BLaER1 treated with 17β-estradiol and CSF1 and Interleukin-3, amounts not matched to agents 10 nM and 100 nM (cell line): Measurements from ENCODE around the gene FOXJ3.
A peak's percentile ranks its signal among the peaks of the same experiment; 100 is the strongest.

Experiments used
- H3K27ac ChIP-seq, 11 experiments: shearing (Covaris generic); formaldehyde crosslinking; 2 replicates each; pipeline ENCODE4 v1.8.1; 2022
- H3K27me3 ChIP-seq, 11 experiments: shearing (Covaris generic); formaldehyde crosslinking; 2 replicates each; pipeline ENCODE4 v1.8.1; 2022
- H3K36me3 ChIP-seq, 11 experiments: shearing (Covaris generic); formaldehyde crosslinking; 2 replicates each; pipeline ENCODE4 v1.8.1; 2022
- H3K4me1 ChIP-seq, 10 experiments: shearing (Covaris generic); formaldehyde crosslinking; 2 replicates each; pipeline ENCODE4 v1.8.1; 2022
- H3K4me2 ChIP-seq, 11 experiments: shearing (Covaris generic); formaldehyde crosslinking; 2 replicates each; pipeline ENCODE4 v1.8.1; 2022
- H3K4me3 ChIP-seq, 10 experiments: shearing (Covaris generic); formaldehyde crosslinking; 2 replicates each; pipeline ENCODE4 v1.8.1; 2022
- H3K9ac ChIP-seq, 11 experiments: shearing (Covaris generic); formaldehyde crosslinking; 2 replicates each; pipeline ENCODE4 v1.8.1; 2022
- H3K9me3 ChIP-seq, 11 experiments: shearing (Covaris generic); formaldehyde crosslinking; replicated peaks in 1 of 11; 2 replicates each; pipeline ENCODE4 v1.8.1; 2022
- H4K20me1 ChIP-seq, 11 experiments: shearing (Covaris generic); formaldehyde crosslinking; 2 replicates each; pipeline ENCODE4 v1.8.1; 2022
- Cebpa-rat ChIP-seq, 11 experiments: shearing (Covaris generic); IDR thresholded peaks; 2 replicates each; pipeline ENCODE4 v1.8.1; 2022

The FOXJ3 gene

GRCh38 chr1:42240966-42241755 lies 93.9 kb downstream of the FOXJ3 start:
- Histone ChIP-seq H3K27ac (no peak overlapping the region), H3K4me2 (peak overlapping the region in 7 of 11 experiments; percentile 21 to 44 (median 24); a peak in 10 of 22 replicates), H3K4me3 (no peak overlapping the region), H4K20me1 (peaks cover 8 to 62% (median 22%) of the 10 kb centered on the region in 11 experiments; a peak in 16 of 22 replicates), H3K9ac (no peak overlapping the region), H3K27me3 (no peaks in the 10 kb centered on the region), H3K36me3 (peaks cover 62 to 92% (median 80%) of the 10 kb centered on the region in 11 experiments), H3K9me3 (peaks cover 75 to 98% (median 92%) of the 10 kb centered on the region in 11 experiments), H3K4me1 (peaks cover 0 to 14% (median 10%) of the 10 kb centered on the region in 10 experiments; a peak in 14 of 20 replicates)
- no peak for TF ChIP-seq Cebpa-rat (IDR thresholded peaks at IDR 0.05)

GRCh38 chr1:42239555-42239954 lies 95.5 kb downstream of the FOXJ3 start:
- H3K4me2 ChIP-seq = no peak overlapping the region
- peaks cover 66 to 94% (median 86%) of the 10 kb centered on the region in 11 experiments for H3K36me3 ChIP-seq
- H3K4me1 ChIP-seq = peaks cover 0 to 12% (median 9%) of the 10 kb centered on the region in 10 experiments; a peak in 10 of 20 replicates

GRCh38 chr1:42239041-42239440 lies 96.0 kb downstream of the FOXJ3 start:
- Histone ChIP-seq H4K20me1 (peaks cover 5 to 41% (median 13%) of the 10 kb centered on the region in 11 experiments; a peak in 16 of 22 replicates), H3K4me2 (no peak overlapping the region), H3K9me3 (peaks cover 89 to 98% (median 94%) of the 10 kb centered on the region in 11 experiments), H3K27ac (no peak overlapping the region), H3K9ac (no peak overlapping the region), H3K4me1 (peaks cover 0 to 12% (median 9%) of the 10 kb centered on the region in 10 experiments; a peak in 10 of 20 replicates), H3K36me3 (peaks cover 66 to 94% (median 86%) of the 10 kb centered on the region in 11 experiments), H3K27me3 (no peaks in the 10 kb centered on the region), H3K4me3 (no peak overlapping the region)
- TF ChIP-seq Cebpa-rat (IDR thresholded peaks at IDR 0.05) = no peak

More at GRCh38 chr1:42239555-42239954, 95.5 kb downstream of the FOXJ3 start:
- TF ChIP-seq Cebpa-rat (IDR thresholded peaks at IDR 0.05) = no peak
- Histone ChIP-seq H3K4me3 (no peak overlapping the region), H3K9me3 (peaks cover 89 to 98% (median 94%) of the 10 kb centered on the region in 11 experiments), H3K27me3 (no peaks in the 10 kb centered on the region), H4K20me1 (peaks cover 5 to 46% (median 17%) of the 10 kb centered on the region in 11 experiments; a peak in 16 of 22 replicates), H3K27ac (no peak overlapping the region), H3K9ac (no peak overlapping the region)

- Histone ChIP-seq H3K9ac (no peak overlapping the region), H3K27ac (no peak overlapping the region), H3K4me2 (no peak overlapping the region), H3K4me3 (no peak overlapping the region), H3K27me3 (no peaks in the 10 kb centered on the region), H3K9me3 (peaks cover 22 to 28% (median 24%) of the 10 kb centered on the region in 11 experiments), H3K36me3 (peaks cover 20 to 42% (median 31%) of the 10 kb centered on the region in 11 experiments), H4K20me1 (peaks cover 0 to 53% (median 37%) of the 10 kb centered on the region in 11 experiments; a peak in 15 of 22 replicates), H3K4me1 (no peaks in the 10 kb centered on the region)
- TF ChIP-seq Cebpa-rat (IDR thresholded peaks at IDR 0.05) = no peak
Measured at GRCh38 chr1:42231253-42231652, 103.8 kb downstream of the FOXJ3 start.

GRCh38 chr1:42228938-42229337 lies 106.1 kb downstream of the FOXJ3 start:
- H3K4me3 ChIP-seq = no peak overlapping the region
- H3K9ac ChIP-seq = no peak overlapping the region
- no peaks in the 10 kb centered on the region for H3K4me1 ChIP-seq
- H4K20me1 ChIP-seq = peaks cover 0 to 65% (median 41%) of the 10 kb centered on the region in 11 experiments; a peak in 15 of 22 replicates
- TF ChIP-seq Cebpa-rat (IDR thresholded peaks at IDR 0.05) = no peak
- H3K27ac ChIP-seq = no peak overlapping the region
- peaks cover 0 to 6% (median 1%) of the 10 kb centered on the region in 11 experiments; a peak in 11 of 22 replicates for H3K9me3 ChIP-seq
- H3K4me2 ChIP-seq = no peak overlapping the region
- peaks cover 4 to 41% (median 22%) of the 10 kb centered on the region in 11 experiments; a peak in 16 of 22 replicates for H3K36me3 ChIP-seq
- no peaks in the 10 kb centered on the region for H3K27me3 ChIP-seq

- no peak overlapping the region for H3K4me3 ChIP-seq
- no peak overlapping the region for H3K4me2 ChIP-seq
- no peak overlapping the region for H3K9ac ChIP-seq
- 0 out of 22 replicates have a peak, but pooled peaks cover 0 to under 1% (median 0%) of the 10 kb centered on the region in 11 experiments for H3K9me3 ChIP-seq
- H4K20me1 ChIP-seq = peaks cover 6 to 71% (median 40%) of the 10 kb centered on the region in 11 experiments; a peak in 16 of 22 replicates
- peaks cover 27 to 75% (median 43%) of the 10 kb centered on the region in 11 experiments; a peak in 21 of 22 replicates for H3K36me3 ChIP-seq
- no peaks in the 10 kb centered on the region for H3K27me3 ChIP-seq
- TF ChIP-seq Cebpa-rat (IDR thresholded peaks at IDR 0.05) = no peak
- H3K4me1 ChIP-seq = 0 out of 20 replicates have a peak, but pooled peaks cover 0 to 4% (median 0%) of the 10 kb centered on the region in 10 experiments
- no peak overlapping the region for H3K27ac ChIP-seq
Measured at GRCh38 chr1:42223036-42223435, 112.0 kb downstream of the FOXJ3 start.

- Histone ChIP-seq H3K4me2 (no peak overlapping the region), H4K20me1 (peaks cover 6 to 67% (median 32%) of the 10 kb centered on the region in 11 experiments; a peak in 15 of 22 replicates), H3K4me3 (no peak overlapping the region), H3K27ac (no peak overlapping the region), H3K36me3 (peaks cover 31 to 84% (median 48%) of the 10 kb centered on the region in 11 experiments; a peak in 21 of 22 replicates), H3K9ac (no peak overlapping the region), H3K4me1 (0 out of 20 replicates have a peak, but pooled peaks cover 0 to 4% (median 0%) of the 10 kb centered on the region in 10 experiments), H3K9me3 (peaks cover 0 to 6% (median 5%) of the 10 kb centered on the region in 11 experiments; a peak in 7 of 22 replicates), H3K27me3 (no peaks in the 10 kb centered on the region)
- TF ChIP-seq Cebpa-rat (IDR thresholded peaks at IDR 0.05) = no peak
Measured at GRCh38 chr1:42221952-42222606, 113.0 kb downstream of the FOXJ3 start.

GRCh38 chr1:42221456-42221855 lies 113.6 kb downstream of the FOXJ3 start:
- peaks cover 36 to 87% (median 49%) of the 10 kb centered on the region in 11 experiments; a peak in 21 of 22 replicates for H3K36me3 ChIP-seq
- TF ChIP-seq Cebpa-rat (IDR thresholded peaks at IDR 0.05) = no peak
- 0 out of 20 replicates have a peak, but pooled peaks cover 0 to 4% (median 0%) of the 10 kb centered on the region in 10 experiments for H3K4me1 ChIP-seq
- no peak overlapping the region for H3K9ac ChIP-seq
- peaks cover 6 to 62% (median 29%) of the 10 kb centered on the region in 11 experiments; a peak in 15 of 22 replicates for H4K20me1 ChIP-seq
- no peak overlapping the region for H3K27ac ChIP-seq
- H3K4me2 ChIP-seq = no peak overlapping the region
- H3K9me3 ChIP-seq = peaks cover 0 to 12% (median 9%) of the 10 kb centered on the region in 11 experiments; a peak in 8 of 22 replicates
- H3K27me3 ChIP-seq = no peaks in the 10 kb centered on the region
- H3K4me3 ChIP-seq = no peak overlapping the region
